ENCODE measurements around the gene TTC21A.

DNA sequence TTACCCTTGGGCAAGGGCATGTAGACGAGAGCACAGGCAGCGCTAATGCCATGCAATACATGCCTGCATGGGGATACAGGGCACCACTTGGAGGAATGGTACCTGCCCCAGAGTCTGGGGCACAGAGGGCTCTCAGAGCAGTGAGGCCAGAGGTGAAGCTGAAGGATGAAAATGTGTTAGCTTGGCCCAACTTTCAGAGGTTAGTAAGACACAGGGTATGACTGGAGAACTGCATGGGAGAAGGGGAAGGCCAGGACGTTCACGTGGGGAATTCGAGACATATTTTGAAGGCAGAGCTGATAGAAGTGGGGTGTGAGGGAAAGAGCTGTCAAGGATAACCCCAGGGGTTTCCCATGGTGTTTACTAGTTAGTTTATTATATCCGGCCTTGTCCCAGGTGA lies 26.3 kb downstream of the TTC21A start:
- TF ChIP-seq, protein P1, sequence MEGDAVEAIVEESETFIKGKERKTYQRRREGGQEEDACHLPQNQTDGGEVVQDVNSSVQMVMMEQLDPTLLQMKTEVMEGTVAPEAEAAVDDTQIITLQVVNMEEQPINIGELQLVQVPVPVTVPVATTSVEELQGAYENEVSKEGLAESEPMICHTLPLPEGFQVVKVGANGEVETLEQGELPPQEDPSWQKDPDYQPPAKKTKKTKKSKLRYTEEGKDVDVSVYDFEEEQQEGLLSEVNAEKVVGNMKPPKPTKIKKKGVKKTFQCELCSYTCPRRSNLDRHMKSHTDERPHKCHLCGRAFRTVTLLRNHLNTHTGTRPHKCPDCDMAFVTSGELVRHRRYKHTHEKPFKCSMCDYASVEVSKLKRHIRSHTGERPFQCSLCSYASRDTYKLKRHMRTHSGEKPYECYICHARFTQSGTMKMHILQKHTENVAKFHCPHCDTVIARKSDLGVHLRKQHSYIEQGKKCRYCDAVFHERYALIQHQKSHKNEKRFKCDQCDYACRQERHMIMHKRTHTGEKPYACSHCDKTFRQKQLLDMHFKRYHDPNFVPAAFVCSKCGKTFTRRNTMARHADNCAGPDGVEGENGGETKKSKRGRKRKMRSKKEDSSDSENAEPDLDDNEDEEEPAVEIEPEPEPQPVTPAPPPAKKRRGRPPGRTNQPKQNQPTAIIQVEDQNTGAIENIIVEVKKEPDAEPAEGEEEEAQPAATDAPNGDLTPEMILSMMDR (IDR thresholded peaks at IDR 0.05) = no peak
- no peak for TF ChIP-seq POLR2A (IDR thresholded peaks at IDR 0.05)
